CD4-positive, alpha-beta T cell (primary cell): ENCODE results near the gene DHX57. TPM values are rescaled to one million over a fixed set of nuclear protein-coding genes. Genes with fewer than 3 reads are reported as not detected.

Experiments used
- ATAC-seq: fragments of 200-7000 bp; cut with Tn5 transposase; one replicate; pipeline ENCODE4 v1.10.0; 2022; ENCODE audit warnings: mild to moderate bottlenecking; ENCODE audit not compliant: poor library complexity
- CTCF ChIA-PET: fragments of 350-600 bp; sonication (Branson Sonifier 250); formaldehyde crosslinking; loops from one replicate; lab custom pipeline; 2021; ENCODE audit warnings: antibody characterized with exemption, inconsistent platforms; lab: Charles Lee
- POLR2A ChIA-PET: fragments of 350-600 bp; sonication (Branson Sonifier 250); formaldehyde crosslinking; loops from one replicate; lab custom pipeline; 2021; ENCODE audit warnings: antibody characterized with exemption, inconsistent platforms; lab: Charles Lee
- DNase-seq, 14 experiments: peaks; one replicate each; pipeline ENCODE4 v3.0.0-alpha.2; 2013 to 2020; ENCODE audit warnings: mixed read lengths in 2 of 14
- H3K27ac ChIP-seq, 2 donors: one replicate each; pipeline versions ENCODE4 v1.5.1 to v1.7.0; 2013; ENCODE audit warnings: low read length in 2 of 2, low read depth in 1 of 2, mild to moderate bottlenecking in 1 of 2
- H3K27me3 ChIP-seq, 2 experiments: 1 replicate in 1 of 2; 2 replicates in 1 of 2; pipeline versions ENCODE4 v1.6.1 to v1.7.0; 2013; ENCODE audit warnings: low read length in 2 of 2, control low read depth in 1 of 2, mild to moderate bottlenecking in 1 of 2, moderate library complexity in 1 of 2; ENCODE audit not compliant: insufficient read depth in 2 of 2, control insufficient read depth in 1 of 2
- H3K36me3 ChIP-seq: one replicate; pipeline ENCODE4 v1.6.1; 2013; ENCODE audit warnings: low read length, control low read depth; ENCODE audit not compliant: insufficient read depth
- H3K4me1 ChIP-seq: one replicate; pipeline ENCODE4 v1.6.1; 2013; ENCODE audit warnings: low read length, control low read depth; ENCODE audit not compliant: insufficient read depth
- H3K4me3 ChIP-seq: one replicate; pipeline ENCODE4 v1.5.1; 2013; ENCODE audit warnings: mild to moderate bottlenecking, low read length, moderate library complexity
- H3K9me3 ChIP-seq, 2 experiments: 1 replicate in 1 of 2; 2 replicates in 1 of 2; pipeline versions ENCODE4 v1.6.1 to v1.7.0; 2013; ENCODE audit warnings: low read length in 2 of 2, mild to moderate bottlenecking in 2 of 2, control low read depth in 1 of 2, moderate library complexity in 1 of 2; ENCODE audit not compliant: control insufficient read depth in 1 of 2, insufficient read depth in 1 of 2
- H3K27ac Mint-ChIP-seq: one replicate; pipeline ENCODE4 v1.8.0; 2020; ENCODE audit warnings: mixed read lengths
- H3K27me3 Mint-ChIP-seq: one replicate; pipeline ENCODE4 v1.8.0; 2021; ENCODE audit warnings: mixed read lengths
- H3K36me3 Mint-ChIP-seq: one replicate; pipeline ENCODE4 v1.8.0; 2021; ENCODE audit warnings: low read depth, mixed read lengths
- H3K4me1 Mint-ChIP-seq: one replicate; pipeline ENCODE4 v1.8.0; 2021; ENCODE audit warnings: low read depth, mixed read lengths
- H3K4me3 Mint-ChIP-seq: one replicate; pipeline ENCODE4 v1.8.0; 2020; ENCODE audit warnings: mild to moderate bottlenecking, mixed read lengths
- H3K9me3 Mint-ChIP-seq: one replicate; pipeline ENCODE4 v1.8.0; 2020; ENCODE audit warnings: mixed read lengths
- intact Hi-C, 2 experiments: fragments of 100-400 bp; cut with DNase I in 1 of 2; cut with micrococcal nuclease in 1 of 2; formaldehyde crosslinking; loops; one replicate each; pipeline versions ENCODE4 v1.15.1 to v1.9.0; 2023 to 2025; cut with DNase I, micrococcal nuclease
- total RNA-seq, 174 experiments: library from RNA in 2 of 174; stranded (reverse) in 2 of 174; gene quantifications; one replicate each; pipeline ENCODE4 v1.2.3 and lab custom pipeline; 2021 to 2026
- TF ChIP-seq, protein P1 (sequence below): fragments of 200-600 bp; IDR thresholded peaks from one replicate; pipeline ENCODE4 v1.8.0; 2022; ENCODE audit warnings: antibody characterized with exemption, mild to moderate bottlenecking

DHX57 gene
- total RNA-seq, 2 experiments from 2014 or later: 13.9 to 14.1 TPM

DNA sequence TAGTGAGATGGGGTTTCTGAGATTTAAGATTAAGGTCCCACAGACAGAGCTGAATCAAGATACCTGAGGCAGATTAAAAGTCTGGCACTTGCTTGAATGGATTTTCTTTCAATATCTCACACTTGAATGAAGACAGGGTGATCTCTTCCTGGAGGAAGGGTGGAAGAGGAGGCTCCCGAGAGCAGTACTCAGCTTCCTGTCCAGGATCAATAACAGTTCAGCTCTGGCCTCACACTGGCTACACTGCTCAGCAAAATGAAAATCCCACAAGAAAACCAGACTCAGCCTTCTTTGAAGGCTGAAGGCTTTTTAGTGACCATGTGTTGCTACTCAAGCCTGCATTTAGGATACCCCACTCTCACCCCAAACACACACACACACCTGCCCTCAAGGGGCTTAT is 25.0 kb upstream of the DHX57 start:
- ATAC-seq: no peak
- Histone ChIP-seq H3K36me3 (no peaks in the 10 kb centered on the region), H3K4me1 (no peaks in the 10 kb centered on the region), H3K4me3 (no peak overlapping the region), H3K27me3 (no peaks in the 10 kb centered on the region), H3K9me3 (no peaks in the 10 kb centered on the region), H3K27ac (no peak overlapping the region)
- H3K4me1 Mint-ChIP-seq: no peaks in the 10 kb centered on the region
- ChIA-PET POLR2A (no interaction called here), CTCF (no interaction called here)
- DNase-seq: no peak
- H3K27me3 Mint-ChIP-seq: no peaks in the 10 kb centered on the region
- H3K9me3 Mint-ChIP-seq: no peaks in the 10 kb centered on the region
- intact Hi-C loops: no loop called here
- no peak overlapping the region for H3K4me3 Mint-ChIP-seq
- TF ChIP-seq, protein P1, sequence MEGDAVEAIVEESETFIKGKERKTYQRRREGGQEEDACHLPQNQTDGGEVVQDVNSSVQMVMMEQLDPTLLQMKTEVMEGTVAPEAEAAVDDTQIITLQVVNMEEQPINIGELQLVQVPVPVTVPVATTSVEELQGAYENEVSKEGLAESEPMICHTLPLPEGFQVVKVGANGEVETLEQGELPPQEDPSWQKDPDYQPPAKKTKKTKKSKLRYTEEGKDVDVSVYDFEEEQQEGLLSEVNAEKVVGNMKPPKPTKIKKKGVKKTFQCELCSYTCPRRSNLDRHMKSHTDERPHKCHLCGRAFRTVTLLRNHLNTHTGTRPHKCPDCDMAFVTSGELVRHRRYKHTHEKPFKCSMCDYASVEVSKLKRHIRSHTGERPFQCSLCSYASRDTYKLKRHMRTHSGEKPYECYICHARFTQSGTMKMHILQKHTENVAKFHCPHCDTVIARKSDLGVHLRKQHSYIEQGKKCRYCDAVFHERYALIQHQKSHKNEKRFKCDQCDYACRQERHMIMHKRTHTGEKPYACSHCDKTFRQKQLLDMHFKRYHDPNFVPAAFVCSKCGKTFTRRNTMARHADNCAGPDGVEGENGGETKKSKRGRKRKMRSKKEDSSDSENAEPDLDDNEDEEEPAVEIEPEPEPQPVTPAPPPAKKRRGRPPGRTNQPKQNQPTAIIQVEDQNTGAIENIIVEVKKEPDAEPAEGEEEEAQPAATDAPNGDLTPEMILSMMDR: no peak
- H3K36me3 Mint-ChIP-seq: no peaks in the 10 kb centered on the region
- no peak overlapping the region for H3K27ac Mint-ChIP-seq

DNA sequence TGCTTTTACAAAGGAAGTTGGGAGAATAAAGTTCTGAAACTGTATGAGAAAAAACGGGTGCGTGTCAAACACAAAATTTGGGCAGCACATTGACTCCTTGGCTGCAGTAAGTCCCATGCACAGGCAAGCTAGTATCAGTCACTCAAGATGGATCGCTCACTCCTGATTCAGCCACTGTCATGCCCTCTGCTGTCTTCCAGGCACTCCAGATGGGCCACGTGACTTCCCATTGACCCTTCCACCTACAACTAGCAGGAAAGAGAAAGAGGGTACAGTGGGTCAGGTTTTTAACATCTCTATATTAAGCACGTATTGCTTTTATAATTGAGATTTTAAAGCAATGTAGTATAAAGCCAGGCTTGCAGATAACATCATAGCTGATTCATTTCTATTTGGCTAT is 22.5 kb upstream of the DHX57 start:
- no peak for ATAC-seq
- H3K36me3 ChIP-seq: no peaks in the 10 kb centered on the region
- H3K36me3 Mint-ChIP-seq: no peaks in the 10 kb centered on the region
- no peak overlapping the region for H3K27ac Mint-ChIP-seq
- H3K27me3 Mint-ChIP-seq: no peaks in the 10 kb centered on the region
- no peaks in the 10 kb centered on the region for H3K9me3 ChIP-seq
- TF ChIP-seq, protein P1: no peak
- POLR2A ChIA-PET: no interaction called here
- no peak overlapping the region for H3K4me3 ChIP-seq
- intact Hi-C loops: no loop called here
- no peaks in the 10 kb centered on the region for H3K4me1 Mint-ChIP-seq
- CTCF ChIA-PET: no interaction called here
- H3K4me1 ChIP-seq: no peaks in the 10 kb centered on the region
- no peaks in the 10 kb centered on the region for H3K9me3 Mint-ChIP-seq
- DNase-seq: no peak
- H3K27ac ChIP-seq: no peak overlapping the region
- no peaks in the 10 kb centered on the region for H3K27me3 ChIP-seq
- H3K4me3 Mint-ChIP-seq: no peak overlapping the region

DNA sequence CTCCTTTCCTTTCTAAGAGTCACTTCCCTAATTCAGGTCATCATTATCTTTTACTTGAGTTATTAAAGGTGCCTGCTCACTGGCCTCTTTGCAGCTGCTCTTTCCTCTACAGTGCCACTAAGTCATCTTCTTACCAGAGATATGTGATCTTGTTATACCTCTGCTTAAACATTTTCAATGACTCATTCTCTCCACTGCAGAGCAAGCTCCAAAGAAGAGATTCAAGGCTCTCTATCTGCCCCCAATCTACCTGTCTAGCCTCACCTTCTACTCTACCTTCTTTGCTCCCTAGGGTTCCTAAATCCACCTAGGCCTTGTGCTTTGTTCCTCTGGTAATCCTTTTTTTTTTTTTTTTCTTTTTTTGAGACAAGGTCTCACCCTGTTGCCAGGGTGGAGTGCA is 17.1 kb upstream of the DHX57 start:
- Histone ChIP-seq H3K4me3 (no peak overlapping the region), H3K4me1 (no peaks in the 10 kb centered on the region), H3K9me3 (no peaks in the 10 kb centered on the region), H3K36me3 (no peaks in the 10 kb centered on the region), H3K27ac (no peak overlapping the region), H3K27me3 (no peaks in the 10 kb centered on the region)
- H3K27ac Mint-ChIP-seq: no peak overlapping the region
- H3K4me3 Mint-ChIP-seq: no peak overlapping the region
- DNase-seq (no peak), ATAC-seq (no peak)
- no peaks in the 10 kb centered on the region for H3K4me1 Mint-ChIP-seq
- no peaks in the 10 kb centered on the region for H3K36me3 Mint-ChIP-seq
- no peaks in the 10 kb centered on the region for H3K27me3 Mint-ChIP-seq
- intact Hi-C loops: no loop called here
- ChIA-PET CTCF (no interaction called here), POLR2A (no interaction called here)
- H3K9me3 Mint-ChIP-seq: no peaks in the 10 kb centered on the region
- TF ChIP-seq, protein P1: no peak
